Measurements from ENCODE around the gene ARAP1.
"Not testable (repeated sequence)": the region's sequence is repeated elsewhere in the genome, so short reads cannot be mapped to it uniquely, and the experiment has no call there.

ARAP1 gene

DNA sequence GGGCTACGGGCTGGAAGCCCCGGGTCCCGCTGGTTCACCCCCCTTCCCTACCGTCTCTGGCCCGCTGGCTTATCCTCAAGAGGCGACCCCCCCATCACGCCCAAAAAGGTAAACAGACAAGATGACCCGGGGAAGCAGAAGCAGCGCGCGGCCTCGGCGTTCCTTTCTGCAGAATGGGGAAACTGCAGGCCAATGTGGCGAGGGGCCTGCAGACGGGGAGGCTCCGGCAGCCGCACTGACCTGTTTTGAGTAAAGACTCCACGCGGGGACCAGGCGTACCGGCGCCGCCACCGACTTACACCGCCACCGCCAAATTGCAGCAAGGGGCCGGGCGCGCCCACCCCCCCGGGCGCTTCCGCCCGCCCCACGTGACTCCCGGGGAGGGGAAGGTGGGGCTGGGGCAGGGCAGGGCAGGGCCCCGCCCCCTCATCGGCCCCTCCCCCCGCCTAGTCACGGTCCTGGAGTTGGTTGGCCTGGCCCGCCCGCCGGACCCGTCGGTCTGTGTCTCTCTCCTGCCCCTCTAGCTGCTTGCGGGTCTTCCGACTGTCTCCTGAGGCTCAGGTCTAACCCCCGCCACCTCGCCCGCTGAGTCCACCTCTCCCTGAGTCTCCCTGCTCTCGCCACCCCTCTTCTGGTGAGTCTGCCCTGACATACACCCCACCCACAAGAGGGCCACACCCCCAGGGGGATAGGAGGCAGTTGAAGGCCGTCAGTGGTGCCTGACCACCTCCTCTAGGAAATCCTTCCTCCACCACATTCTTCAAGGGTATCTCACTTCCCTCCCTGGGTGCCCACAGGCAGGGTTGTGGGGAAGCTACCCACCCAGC is at the start of gene ARAP1:
Gene ARAP1, minus strand, starts transcription at position 321 of the 827 bp plus-strand sequence. CDS start 25,280 bp downstream, outside the sequence.
- peak; percentile 16 to 18 for DNase-seq

DNA sequence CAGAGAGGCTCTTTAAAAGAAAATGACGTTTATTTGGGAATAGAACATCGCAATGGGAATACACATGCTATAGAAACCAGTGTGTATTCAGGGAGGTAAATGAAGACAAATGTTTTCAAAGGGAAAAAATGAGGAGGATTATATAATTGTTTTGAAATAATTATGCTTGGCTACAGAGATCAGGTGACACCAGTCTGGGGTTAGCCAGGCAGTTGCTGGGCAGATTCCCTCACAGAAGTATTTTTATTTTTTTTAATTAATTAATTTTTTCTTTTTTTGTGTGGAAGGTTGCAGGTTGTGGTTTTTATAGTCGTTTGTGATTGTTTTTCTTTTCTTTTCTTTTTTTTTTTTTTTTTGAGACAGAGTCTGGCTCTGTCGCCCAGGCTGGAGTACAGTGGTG is 47.2 kb upstream of the ARAP1 start:
- peak in 1 of 2 experiments; percentile 8 for DNase-seq

DNA sequence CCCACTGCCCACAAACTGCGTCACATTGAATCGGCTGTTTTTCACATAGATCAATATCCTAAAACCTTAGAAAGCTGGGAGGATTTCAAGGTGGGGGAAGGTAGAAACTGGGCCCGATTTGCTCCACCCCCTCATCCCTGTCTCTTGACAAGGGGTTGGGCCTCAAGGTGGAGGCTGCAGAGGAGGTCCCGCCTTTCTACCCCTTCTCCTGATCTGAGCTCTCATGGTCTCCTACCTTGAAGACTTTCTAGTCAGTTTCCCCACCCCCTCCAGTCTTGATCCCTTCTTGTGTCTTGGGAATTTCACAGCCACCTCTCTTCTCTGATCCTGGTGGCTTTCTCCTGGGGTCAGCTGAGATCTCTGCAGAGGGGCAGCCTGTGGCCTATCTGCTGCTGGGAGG is 46.2 kb upstream of the ARAP1 start:
- DNase-seq = no peak

DNA sequence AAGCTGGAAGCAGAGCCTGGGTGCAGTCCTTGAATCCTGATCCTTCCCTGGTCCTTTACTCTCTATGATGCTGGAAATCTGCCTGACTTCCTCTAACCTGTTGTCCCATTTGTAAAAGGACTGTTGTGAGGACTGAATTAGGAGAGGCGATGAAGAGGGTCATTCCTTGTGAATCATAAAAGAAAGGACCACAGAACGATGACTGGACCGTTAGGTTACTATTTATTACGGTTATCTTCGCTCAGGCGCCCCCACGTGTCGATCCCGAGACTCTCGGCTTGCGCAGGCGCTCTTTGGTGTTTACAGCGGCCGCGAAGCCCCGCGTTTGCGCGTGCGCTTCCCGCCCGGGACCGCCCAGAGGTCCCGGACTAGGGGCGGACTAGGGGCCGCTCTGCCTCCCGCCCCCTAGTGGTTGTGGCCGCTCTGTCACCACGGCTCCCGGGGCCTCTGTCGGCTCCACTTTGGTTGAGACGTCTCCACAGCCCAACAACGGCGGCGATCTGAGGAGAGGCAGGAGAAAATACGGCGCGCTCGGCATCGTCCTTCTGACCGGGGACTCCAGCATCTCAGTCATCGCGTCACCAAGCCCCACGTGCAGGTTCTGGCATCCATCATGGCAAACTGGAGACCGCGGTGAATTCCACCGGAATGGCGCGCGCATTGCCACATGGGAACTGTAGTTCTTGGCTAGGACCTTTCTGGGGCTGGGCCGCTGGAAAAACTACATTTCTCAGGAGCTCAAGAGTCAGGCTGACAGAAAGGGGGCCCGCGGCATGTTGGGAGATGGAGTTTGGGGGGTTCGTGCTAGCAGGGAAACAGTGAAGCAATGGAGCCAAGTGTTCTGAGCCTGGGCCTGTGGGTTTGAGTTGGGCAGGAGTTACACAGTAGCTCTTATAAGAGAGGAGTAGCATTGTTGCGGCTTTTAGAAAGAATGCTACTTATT is 41.5 kb upstream of the ARAP1 start, which contains the start of gene STARD10:
Gene STARD10, minus strand, starts transcription at position 623 of the 943 bp plus-strand sequence. CDS start 12,866 bp downstream, outside the sequence.
- peak; percentile 90 to 91 for DNase-seq

DNA sequence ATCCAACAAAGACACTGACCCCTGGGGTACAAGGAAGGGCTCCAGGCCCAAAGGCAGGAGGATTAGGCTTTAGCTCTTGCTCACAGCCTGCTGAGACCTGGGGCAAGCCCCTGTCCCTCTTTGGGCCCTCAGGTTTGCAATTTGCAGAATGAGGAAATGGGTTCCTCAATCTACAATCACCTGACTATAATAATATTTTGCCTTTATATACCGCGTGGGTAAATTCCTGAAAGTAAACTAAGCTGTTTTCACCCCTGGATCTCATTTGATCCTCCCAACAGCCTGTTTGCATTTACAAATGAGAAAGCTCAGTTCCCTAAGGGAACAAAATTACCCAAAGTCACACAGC is 40.8 kb upstream of the ARAP1 start:
- DNase-seq = no peak

DNA sequence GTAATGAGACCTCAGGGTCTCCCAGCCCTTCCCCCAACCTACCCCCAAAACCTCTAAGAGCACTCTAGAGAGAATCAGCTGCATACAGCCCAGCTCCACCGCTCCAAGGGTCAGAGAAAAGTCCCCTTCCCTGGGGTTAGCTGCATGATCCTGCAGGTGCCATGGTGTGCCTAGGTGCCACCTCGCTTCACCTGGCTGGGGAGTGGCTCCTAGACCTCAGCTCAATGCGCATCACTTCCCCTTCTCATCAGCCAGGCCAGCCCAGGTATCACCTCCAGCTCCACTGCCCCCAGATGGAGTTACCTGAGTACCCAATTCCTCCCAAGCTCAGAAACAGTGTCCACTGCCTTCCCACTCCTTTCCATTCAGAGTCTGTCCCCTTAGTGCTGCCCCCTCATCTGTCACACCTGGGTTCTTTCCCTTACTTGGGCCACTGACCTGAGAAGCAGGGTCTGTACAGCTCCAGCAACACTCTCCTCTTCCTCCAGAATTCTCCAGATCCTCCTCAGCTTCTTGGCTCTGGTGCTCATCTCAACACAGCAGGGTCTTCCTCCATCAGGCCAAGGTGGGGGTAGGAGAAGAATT is 40.3 kb upstream of the ARAP1 start:
- DNase-seq = no peak

DNA sequence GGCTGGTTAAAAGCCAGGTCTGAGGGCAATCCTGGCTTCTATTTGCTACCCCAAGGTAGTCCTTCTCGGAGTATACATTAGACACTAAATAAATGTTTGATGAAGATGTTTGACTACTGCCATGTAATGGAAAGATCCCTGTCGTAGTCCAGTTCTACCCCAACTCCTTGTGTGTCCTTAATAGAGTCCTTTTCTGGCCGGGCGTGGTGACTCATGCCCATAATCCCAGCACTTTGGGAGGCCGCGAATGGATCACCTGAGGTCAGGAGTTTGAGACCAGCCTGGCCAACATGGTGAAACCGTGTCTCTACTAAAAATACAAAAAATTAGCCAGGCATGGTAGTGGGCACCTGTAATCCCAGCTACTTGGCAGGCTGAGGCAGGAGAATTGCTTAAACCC is 39.0 kb upstream of the ARAP1 start:
- DNase-seq = not testable (repeated sequence)

GRCh38 chr11:72789493-72790131 is 37.4 kb upstream of the ARAP1 start:
- DNase-seq = no peak

- DNase-seq = no peak
These were observed 36.0 kb upstream of the ARAP1 start for GRCh38 chr11:72788241-72788640.

DNA sequence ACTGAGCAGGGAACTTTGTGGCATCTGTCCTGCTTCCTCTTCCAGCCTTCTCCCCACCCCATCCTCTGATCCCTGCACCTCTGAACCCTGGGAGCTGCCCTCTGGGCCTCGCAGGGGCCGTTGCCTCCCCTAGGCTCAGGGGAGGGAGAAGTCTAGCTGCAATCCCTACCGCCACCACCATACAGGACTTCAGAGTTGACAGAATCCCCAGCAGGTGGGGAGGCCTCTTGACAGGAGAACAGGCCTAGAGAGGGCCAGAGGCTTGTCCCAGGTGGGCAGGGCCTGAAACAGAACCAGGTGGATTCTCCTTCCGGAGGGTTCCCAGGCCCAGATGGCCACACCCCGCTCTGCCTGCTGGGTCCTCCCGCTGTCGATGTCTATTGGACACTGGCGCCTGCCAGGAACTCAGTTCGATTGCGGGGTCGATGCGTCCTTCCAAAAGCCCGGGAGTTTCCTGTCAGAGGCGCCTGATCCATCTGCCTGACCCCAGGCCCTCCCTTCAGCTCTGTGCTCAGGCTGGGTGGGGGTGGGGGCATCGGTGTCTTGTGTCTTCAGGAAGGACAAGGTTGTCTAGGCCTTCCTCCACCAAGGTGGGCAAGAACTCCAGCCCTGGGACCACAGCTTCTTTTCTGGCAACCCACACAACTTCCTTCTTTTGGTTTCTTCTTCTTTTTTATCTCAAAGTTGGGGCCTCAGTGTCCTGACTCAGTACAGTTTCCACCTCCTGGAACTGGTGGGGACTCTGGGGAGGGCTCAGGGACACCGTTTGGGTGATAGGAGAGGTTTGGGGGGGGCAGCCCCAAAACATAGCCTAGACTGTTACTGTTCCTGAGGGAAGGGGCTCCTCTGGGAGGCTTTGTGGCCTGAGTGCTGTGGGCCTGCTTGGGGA is 35.3 kb upstream of the ARAP1 start:
- peak; percentile 20 to 41 for DNase-seq

- no peak for DNase-seq
These were observed 34.4 kb upstream of the ARAP1 start for GRCh38 chr11:72786305-72787215.

DNA sequence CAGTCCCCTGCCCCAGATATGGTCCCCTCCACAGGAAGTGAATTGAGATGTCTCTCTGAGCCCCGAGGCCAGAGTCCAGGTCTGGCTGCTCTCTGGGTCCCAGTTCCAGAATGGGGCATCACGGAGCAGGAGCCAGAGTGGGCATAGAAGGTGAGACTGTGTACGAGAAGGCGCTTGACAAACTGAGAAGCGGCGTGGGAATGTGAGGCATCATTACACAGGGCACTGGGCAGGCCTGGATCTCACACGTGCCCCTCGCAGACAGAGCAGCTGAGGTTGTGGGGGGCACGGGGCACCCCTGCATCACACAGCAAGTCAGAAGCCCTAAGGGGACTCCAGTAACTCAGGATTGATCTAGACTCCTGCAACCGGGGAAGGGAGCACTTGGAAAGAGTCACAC is 32.5 kb upstream of the ARAP1 start:
- no peak for DNase-seq

GRCh38 chr11:72783144-72783905 is 31.1 kb upstream of the ARAP1 start:
- DNase-seq = no peak

DNA sequence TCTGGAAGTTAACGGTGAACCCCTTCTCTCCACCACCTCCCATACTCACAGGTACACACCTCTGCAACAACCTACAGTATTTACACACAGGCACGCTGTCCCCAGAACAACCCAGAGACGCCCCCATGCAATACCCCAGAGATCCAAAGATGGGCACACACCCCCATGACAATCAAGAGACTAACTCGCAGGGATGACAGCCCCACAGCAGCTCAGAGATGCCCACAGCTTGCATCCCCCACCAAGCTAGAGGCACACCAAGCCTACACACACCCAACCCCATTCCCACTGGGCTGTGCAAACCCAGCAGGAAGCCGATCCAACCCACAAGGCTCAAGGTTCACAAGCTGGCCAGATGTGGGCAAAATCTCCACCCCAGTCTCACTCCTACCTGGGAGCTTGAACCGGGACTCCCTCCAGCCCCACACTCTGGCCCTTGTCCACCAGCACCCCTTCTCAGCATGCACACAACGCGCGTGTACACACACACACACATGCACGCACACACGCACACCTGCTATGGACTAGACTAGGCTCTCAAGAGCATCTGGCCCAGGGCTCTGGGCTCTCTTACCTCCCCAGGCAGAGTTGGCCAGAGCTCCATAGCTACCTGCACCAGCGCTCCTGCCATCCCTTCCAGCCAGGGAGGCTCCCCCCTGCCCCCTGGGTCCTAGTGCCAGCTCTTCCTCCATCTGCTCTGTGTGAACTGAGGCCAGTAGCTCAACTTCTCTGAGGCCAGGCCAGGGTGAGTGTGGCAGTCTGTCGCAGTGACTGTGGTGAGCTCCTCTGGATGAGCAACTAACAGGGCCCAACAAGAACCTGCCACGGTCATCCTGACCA is 30.1 kb upstream of the ARAP1 start:
- no peak for DNase-seq

GRCh38 chr11:72781313-72782080 is 29.3 kb upstream of the ARAP1 start:
- DNase-seq = no peak

- DNase-seq = no peak
These were observed 28.8 kb upstream of the ARAP1 start for GRCh38 chr11:72781063-72781312.

DNA sequence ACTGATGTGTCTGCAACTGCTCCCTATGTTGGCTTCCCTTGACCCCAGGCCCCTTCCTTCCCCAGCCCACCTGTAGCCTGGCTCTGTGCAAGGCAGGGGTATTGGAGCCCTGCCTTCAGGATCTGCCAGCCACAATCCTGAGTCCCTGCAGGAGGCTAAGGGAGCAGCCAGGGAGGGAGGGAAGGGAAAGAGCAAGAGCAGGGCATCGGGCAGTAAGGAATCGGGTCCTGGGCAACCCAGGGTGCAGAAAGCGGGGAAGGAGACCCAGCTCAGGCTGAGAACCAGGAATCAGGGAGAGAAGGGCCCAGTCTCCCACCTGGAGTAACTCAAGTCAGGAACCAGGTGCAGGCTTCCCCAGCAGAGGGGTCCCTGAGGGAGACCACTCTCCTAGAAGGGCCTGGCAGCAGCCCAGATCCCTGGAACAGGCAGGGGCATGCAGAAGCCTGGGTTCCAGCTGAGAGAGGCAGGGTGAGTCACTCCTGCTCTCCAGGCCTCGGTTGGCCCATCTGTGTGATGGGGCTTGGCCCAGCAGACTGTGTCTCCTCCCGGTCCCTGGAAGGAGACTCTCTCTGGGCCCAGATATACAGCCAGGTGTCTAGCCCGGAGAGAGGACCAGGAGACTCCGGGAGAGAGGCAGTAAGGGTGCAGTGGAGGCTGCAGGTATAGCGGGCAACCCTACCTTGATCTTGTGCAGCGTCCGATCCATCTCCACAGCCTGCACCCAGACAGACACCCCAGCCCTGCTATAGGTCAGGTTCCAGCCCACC is 28.3 kb upstream of the ARAP1 start:
- DNase-seq = no peak
